Brain microvascular endothelial cell (primary cell): ENCODE data around the gene CETN3.

Experiments used
- DNase-seq: peaks from one replicate; pipeline ENCODE4 v3.0.0-alpha.2; 2020
- H3K27ac ChIP-seq: fragments of 250-450 bp; sonication (Bioruptor Pico); 2 replicates; pipeline ENCODE4 v1.5.1; 2020; ENCODE audit warnings: mild to moderate bottlenecking, moderate library complexity
- H3K27me3 ChIP-seq: fragments of 250-450 bp; sonication (Bioruptor Pico); replicated peaks from 2 replicates; pipeline ENCODE4 v1.5.1; 2020; ENCODE audit warnings: mild to moderate bottlenecking
- H3K36me3 ChIP-seq: fragments of 250-450 bp; sonication (Bioruptor Pico); replicated peaks from 2 replicates; pipeline ENCODE4 v1.5.1; 2020; ENCODE audit warnings: mild to moderate bottlenecking
- H3K4me3 ChIP-seq: 2 replicates; pipeline ENCODE4 v1.5.1; 2011; ENCODE audit warnings: low read depth, mild to moderate bottlenecking, control low read depth, low read length, moderate library complexity
- CTCF ChIP-seq: IDR thresholded peaks from 2 replicates; pipeline ENCODE4 v1.5.1; 2011; ENCODE audit warnings: low read depth, mild to moderate bottlenecking, moderate library complexity, low read length, control low read depth, inconsistent platforms; ENCODE audit errors: missing control alignments
- in situ Hi-C: cut with HindIII; loops from 2 replicates; pipeline ENCODE4 v1.10.0; 2017; ENCODE audit warnings: low sequenced_read_pairs, low pct_ligation_motif_present

Gene CETN3

DNA sequence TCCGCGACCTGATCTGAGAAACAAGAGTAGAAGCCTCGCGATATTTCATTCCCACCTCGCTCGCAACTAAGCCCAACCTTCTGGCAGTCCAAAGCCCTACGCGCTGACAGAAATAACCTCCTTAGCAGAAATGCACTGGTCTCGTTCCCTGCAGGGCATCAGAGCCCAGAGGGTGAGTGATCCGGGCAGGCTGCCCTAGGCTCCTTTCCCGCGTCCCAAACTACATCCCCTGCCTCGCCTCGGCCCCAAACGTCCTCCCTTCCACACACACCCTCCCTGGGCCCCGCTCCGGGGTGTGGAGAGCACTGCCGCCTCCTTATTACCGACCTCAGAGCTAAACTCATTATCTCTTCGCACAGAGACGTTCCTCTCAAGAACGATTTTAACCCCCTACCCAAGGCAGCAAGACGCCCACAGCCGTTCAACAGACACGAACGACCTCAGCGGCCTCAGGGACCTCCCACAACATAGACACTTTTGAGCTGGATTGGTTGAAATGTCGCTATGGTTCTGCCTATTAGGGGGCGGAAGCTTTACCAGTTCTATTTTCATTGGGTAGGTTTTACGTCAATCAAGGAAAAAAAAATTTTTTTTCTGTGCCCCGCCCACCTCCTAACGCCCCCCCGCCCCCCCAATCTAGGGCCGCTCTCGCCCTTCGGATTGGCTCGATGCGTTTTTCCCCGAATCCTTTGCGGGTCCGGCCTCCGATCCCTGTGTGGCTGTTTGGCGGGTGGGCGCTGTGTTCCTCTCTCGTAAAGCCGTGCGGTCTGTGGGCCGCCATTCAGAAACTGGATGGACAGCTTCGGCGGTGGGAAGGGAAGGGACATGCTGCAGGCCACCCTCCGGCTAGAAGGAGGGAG, at the start of gene CETN3:
Gene CETN3 (minus strand): TSS at position 439 of the 860 bp plus-strand sequence. CDS start 95 bp downstream, at position 344.
- in situ Hi-C loops, result no loop called here
- peak within 1 kb of the TSS; percentile 92 for H3K27ac ChIP-seq
- peak; percentile 93 for DNase-seq
- TF ChIP-seq CTCF, result no peak
- peak within 1 kb of the TSS; percentile 88 for H3K4me3 ChIP-seq
- peaks cover 2% of the 10 kb centered on the region for H3K36me3 ChIP-seq
- H3K27me3 ChIP-seq, result no peaks in the 10 kb centered on the region

DNA sequence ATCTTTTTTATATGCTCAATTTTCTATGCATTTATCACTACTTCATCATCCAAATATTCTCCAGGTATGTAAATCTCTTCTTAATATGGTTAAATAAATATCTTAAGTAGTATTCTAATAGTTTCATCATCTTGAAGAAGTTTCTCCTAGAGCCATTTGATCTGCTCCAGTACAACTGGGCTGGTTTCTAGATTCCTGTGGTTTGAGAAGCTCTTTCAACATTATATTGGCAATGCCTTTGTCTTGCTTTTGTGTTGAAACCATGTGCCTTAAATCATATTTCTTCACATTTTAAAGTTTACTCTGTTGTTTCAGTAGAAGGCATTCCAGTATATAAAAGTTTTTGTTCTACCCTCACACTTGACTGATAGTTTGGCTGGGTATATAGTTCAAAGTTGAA, 37.4 kb upstream of the CETN3 start:
- in situ Hi-C loops, result no loop called here
- no peak for TF ChIP-seq CTCF
- H3K36me3 ChIP-seq, result no peaks in the 10 kb centered on the region
- no peak for DNase-seq
- no peak overlapping the region for H3K27ac ChIP-seq
- H3K27me3 ChIP-seq, result no peaks in the 10 kb centered on the region
- H3K4me3 ChIP-seq, result no peak overlapping the region

DNA sequence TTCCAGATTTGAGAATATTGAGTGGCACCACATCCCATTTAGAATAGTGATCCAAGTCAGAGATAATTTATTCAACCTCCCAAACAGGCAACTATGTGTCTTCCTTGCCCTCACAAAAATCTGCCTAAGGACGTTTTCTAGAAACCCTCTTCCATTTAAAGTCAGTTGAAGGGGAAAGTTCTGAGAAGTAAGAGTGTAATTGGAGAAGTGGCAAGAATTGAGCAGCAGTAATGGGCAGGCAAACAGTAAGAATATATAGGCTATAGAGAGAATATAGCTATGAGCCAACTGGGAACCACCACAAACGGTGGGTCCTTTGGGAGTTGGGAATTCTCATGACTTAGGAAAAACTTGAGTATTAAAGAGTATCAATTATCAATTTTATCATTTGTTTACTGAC, 31.1 kb upstream of the CETN3 start:
- TF ChIP-seq CTCF, result no peak
- Histone ChIP-seq H3K27me3 (no peaks in the 10 kb centered on the region), H3K4me3 (no peak overlapping the region), H3K36me3 (no peaks in the 10 kb centered on the region), H3K27ac (no peak overlapping the region)
- in situ Hi-C loops, result no loop called here
- no peak for DNase-seq

DNA sequence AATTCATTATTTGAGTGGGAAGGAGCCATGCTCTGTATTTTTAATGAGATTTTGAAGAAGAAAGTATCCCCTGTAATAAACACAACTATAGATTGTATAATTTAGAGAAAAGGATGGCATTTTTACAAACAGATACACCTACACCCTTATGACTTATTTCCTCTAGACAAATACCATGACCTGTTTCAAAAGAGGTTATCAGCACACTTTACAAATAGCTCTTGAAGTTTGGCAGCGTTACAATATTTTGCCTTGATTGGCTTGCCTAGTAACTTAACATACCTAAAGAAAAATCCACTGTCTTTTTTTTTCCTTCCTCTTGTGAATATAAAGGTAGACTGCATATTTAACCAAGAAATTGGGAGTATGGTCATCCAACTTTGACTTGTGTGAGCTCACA, 28.5 kb upstream of the CETN3 start:
- in situ Hi-C loops, result no loop called here
- H3K27ac ChIP-seq, result no peak overlapping the region
- no peak overlapping the region for H3K4me3 ChIP-seq
- no peak for TF ChIP-seq CTCF
- H3K27me3 ChIP-seq, result no peaks in the 10 kb centered on the region
- DNase-seq, result no peak
- H3K36me3 ChIP-seq, result no peaks in the 10 kb centered on the region

- Histone ChIP-seq H3K27me3 (no peaks in the 10 kb centered on the region), H3K4me3 (no peak overlapping the region), H3K36me3 (no peaks in the 10 kb centered on the region), H3K27ac (no peak overlapping the region)
- no peak for DNase-seq
- in situ Hi-C loops, result no loop called here
- TF ChIP-seq CTCF, result no peak
These were observed 28.1 kb upstream of the CETN3 start for GRCh38 chr5:90437663-90438062.
